HepG2 (cell line): ENCODE results near the gene PSMB10. TPM values are rescaled to one million over a fixed set of nuclear protein-coding genes. Genes with fewer than 3 reads are reported as not detected.

ENCODE experiments used
- BRCA1 ChIP-seq: sonication (generic); formaldehyde crosslinking; IDR thresholded peaks from 2 replicates; pipeline ENCODE4 v1.4.0; 2020; ENCODE audit warnings: missing genetic modification reagents
- ELF3 ChIP-seq: IDR thresholded peaks from 2 replicates; pipeline ENCODE4 v1.6.1; 2016; ENCODE audit warnings: missing genetic modification reagents, missing compliant biosample characterization
- GLI4 ChIP-seq: sonication (generic); formaldehyde crosslinking; IDR thresholded peaks from 2 replicates; pipeline ENCODE4 v1.5.1; 2020; ENCODE audit warnings: missing genetic modification reagents, mild to moderate bottlenecking, moderate library complexity, borderline replicate concordance
- HCFC1 ChIP-seq: fragments of 150-350 bp; IDR thresholded peaks from 2 replicates; pipeline ENCODE4 v1.6.1; 2014; ENCODE audit warnings: low read depth, low read length
- HNF4A ChIP-seq: sonication (generic); formaldehyde crosslinking; IDR thresholded peaks from 2 replicates; pipeline ENCODE4 v1.4.0; 2020; ENCODE audit warnings: missing genetic modification reagents
- JUND ChIP-seq: sonication (generic); formaldehyde crosslinking; IDR thresholded peaks from 2 replicates; pipeline ENCODE4 v1.8.0; 2022; ENCODE audit warnings: mild to moderate bottlenecking, missing genetic modification reagents
- KDM5B ChIP-seq: sonication (generic); formaldehyde crosslinking; IDR thresholded peaks from 2 replicates; pipeline ENCODE4 v1.4.0; 2020; ENCODE audit warnings: missing genetic modification reagents, mild to moderate bottlenecking, borderline replicate concordance
- KLF16 ChIP-seq, 2 experiments: sonication (generic) in 1 of 2; formaldehyde crosslinking in 1 of 2; IDR thresholded peaks; 2 replicates each; pipeline versions ENCODE4 v1.6.1 to v1.8.0; 2016 to 2023; ENCODE audit warnings: missing genetic modification reagents in 2 of 2, missing compliant biosample characterization in 1 of 2
- KMT2A ChIP-seq: sonication (generic); formaldehyde crosslinking; IDR thresholded peaks from 2 replicates; pipeline ENCODE4 v1.4.0; 2020; ENCODE audit warnings: missing genetic modification reagents
- POLR2A ChIP-seq, 2 experiments: IDR thresholded peaks; 2 replicates each; pipeline ENCODE4 v1.6.1; 2011; ENCODE audit warnings: low read depth in 2 of 2, low read length in 2 of 2, mild to moderate bottlenecking in 1 of 2, moderate library complexity in 1 of 2; ENCODE audit not compliant: insufficient read depth in 1 of 2
- SIX4 ChIP-seq: sonication (generic); formaldehyde crosslinking; IDR thresholded peaks from 2 replicates; pipeline ENCODE4 v1.4.0; 2020; ENCODE audit warnings: missing genetic modification reagents
- TARDBP ChIP-seq: sonication (generic); formaldehyde crosslinking; IDR thresholded peaks from 2 replicates; pipeline ENCODE4 v1.8.0; 2022; ENCODE audit warnings: mild to moderate bottlenecking, missing genetic modification reagents
- TCF7 ChIP-seq: sonication (generic); IDR thresholded peaks from 2 replicates; pipeline ENCODE4 v1.6.1; 2016; ENCODE audit warnings: antibody characterized with exemption, low read depth
- TFDP1 ChIP-seq: IDR thresholded peaks from 2 replicates; pipeline ENCODE4 v1.6.1; 2016; ENCODE audit warnings: missing compliant biosample characterization, missing genetic modification reagents, borderline replicate concordance
- ZEB1 ChIP-seq: IDR thresholded peaks from 2 replicates; pipeline ENCODE4 v1.6.1; 2012; ENCODE audit warnings: mild to moderate bottlenecking, low read depth, inconsistent platforms; ENCODE audit not compliant: insufficient replicate concordance
- ZNF160 ChIP-seq: sonication (generic); formaldehyde crosslinking; IDR thresholded peaks from 2 replicates; pipeline ENCODE4 v1.8.0; 2022; ENCODE audit warnings: mild to moderate bottlenecking, inconsistent platforms, missing genetic modification reagents
- ZNF263 ChIP-seq: sonication (generic); formaldehyde crosslinking; IDR thresholded peaks from 2 replicates; pipeline ENCODE4 v1.4.0; 2020; ENCODE audit warnings: missing genetic modification reagents
- polyA plus RNA-seq, 8 experiments: library from polyadenylated mRNA; depleted of rRNA in 3 of 8; stranded (reverse) in 7 of 8; unstranded in 1 of 8; fragments of >200 nt; fragmentation: Illumina TruSeq in 4 of 8; extraction: Trizol in 4 of 8; gene quantifications; 2 replicates each; pipeline versions ENCODE4 v1.2.1 to v1.2.3, GENCODE V29; 2011 to 2016; ENCODE audit warnings: low read depth in 4 of 8, missing spikeins in 1 of 8, mixed read lengths in 1 of 8; ENCODE audit not compliant: insufficient read depth in 1 of 8
- total RNA-seq, 5 experiments: library from RNA; depleted of rRNA; stranded (reverse); fragments of >200 nt; fragmentation: Illumina TruSeq; extraction: Trizol; gene quantifications; 2 replicates each; pipeline ENCODE4 v1.2.3, GENCODE V29; 2016; ENCODE audit warnings: low read depth in 1 of 5
- TF ChIP-seq, protein P1 (sequence below): sonication (generic); formaldehyde crosslinking; IDR thresholded peaks from 2 replicates; pipeline ENCODE4 v1.4.0; 2020; ENCODE audit warnings: missing genetic modification reagents, mild to moderate bottlenecking, borderline replicate concordance
- TF ChIP-seq, protein P2 (sequence below), 2 experiments: sonication (generic) in 1 of 2; formaldehyde crosslinking in 1 of 2; IDR thresholded peaks; 2 replicates each; pipeline versions ENCODE4 v1.4.0 to v1.6.1; 2018 to 2020; ENCODE audit warnings: missing genetic modification reagents in 2 of 2, borderline replicate concordance in 1 of 2, low read depth in 1 of 2, mild to moderate bottlenecking in 1 of 2, missing biosample characterization in 1 of 2
- TF ChIP-seq, protein P3 (sequence below): sonication (generic); IDR thresholded peaks from 2 replicates; pipeline ENCODE4 v1.6.1; 2016; ENCODE audit warnings: low read depth, borderline replicate concordance
- TF ChIP-seq, protein P4 (sequence below): sonication (generic); formaldehyde crosslinking; IDR thresholded peaks from 2 replicates; pipeline ENCODE4 v1.4.0; 2020; ENCODE audit warnings: mild to moderate bottlenecking, missing genetic modification reagents

Gene PSMB10
- total and polyA plus RNA-seq, 2 of the 13 experiments (the other 11 are each of a cell fraction or from before 2014, with no cell fraction given), result 12.7 to 65.9 TPM

DNA sequence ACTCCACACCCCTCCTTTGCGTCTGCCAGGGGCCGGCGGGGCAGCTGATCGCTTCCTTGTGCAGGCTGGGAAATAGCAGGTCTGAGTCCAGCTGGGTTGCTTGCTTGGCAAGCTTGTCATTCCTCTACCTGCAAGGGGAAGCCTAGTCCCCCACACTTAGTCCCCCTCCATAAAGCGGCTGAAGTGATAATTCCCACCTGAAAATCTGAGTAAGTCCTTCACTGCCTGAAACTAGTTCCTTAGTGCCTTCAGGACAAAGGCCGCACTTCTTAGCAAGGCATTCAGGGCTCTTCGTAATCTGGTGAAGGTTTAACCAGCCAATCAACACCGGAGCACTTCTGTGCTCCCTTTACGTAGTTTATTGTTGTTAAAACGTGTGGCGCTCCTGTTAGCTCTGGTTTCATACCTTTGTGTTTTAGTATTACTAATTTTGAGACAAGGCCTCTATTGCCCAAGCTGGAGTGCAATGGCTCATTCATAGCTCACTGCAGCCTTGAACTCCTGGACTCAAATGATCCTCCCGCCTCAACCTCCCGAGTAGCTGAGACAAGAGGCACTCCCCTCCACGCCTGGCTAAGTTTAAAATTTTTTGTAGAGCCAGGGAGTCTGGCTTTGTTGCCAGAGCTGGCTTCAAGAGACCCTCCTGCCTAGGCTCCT is 42.8 kb downstream of the PSMB10 start (continued):
- TF ChIP-seq, protein P1, sequence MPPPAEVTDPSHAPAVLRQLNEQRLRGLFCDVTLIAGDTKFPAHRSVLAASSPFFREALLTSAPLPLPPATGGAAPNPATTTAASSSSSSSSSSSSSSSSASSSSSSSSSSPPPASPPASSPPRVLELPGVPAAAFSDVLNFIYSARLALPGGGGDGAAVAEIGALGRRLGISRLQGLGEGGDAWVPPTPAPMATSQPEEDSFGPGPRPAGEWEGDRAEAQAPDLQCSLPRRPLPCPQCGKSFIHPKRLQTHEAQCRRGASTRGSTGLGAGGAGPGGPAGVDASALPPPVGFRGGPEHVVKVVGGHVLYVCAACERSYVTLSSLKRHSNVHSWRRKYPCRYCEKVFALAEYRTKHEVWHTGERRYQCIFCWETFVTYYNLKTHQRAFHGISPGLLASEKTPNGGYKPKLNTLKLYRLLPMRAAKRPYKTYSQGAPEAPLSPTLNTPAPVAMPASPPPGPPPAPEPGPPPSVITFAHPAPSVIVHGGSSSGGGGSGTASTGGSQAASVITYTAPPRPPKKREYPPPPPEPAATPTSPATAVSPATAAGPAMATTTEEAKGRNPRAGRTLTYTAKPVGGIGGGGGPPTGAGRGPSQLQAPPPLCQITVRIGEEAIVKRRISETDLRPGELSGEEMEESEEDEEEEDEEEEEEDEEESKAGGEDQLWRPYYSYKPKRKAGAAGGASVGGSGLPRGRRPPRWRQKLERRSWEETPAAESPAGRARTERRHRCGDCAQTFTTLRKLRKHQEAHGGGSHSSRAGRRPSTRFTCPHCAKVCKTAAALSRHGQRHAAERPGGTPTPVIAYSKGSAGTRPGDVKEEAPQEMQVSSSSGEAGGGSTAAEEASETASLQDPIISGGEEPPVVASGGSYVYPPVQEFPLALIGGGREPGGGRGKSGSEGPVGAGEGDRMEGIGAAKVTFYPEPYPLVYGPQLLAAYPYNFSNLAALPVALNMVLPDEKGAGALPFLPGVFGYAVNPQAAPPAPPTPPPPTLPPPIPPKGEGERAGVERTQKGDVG, result 0 out of 2 replicates have a peak, but pooled peaks have one; percentile 7
- TF ChIP-seq GLI4 (CRISPR knock-in tag) (0 out of 2 replicates have a peak, but pooled peaks have one; percentile 30), HNF4A (CRISPR knock-in tag) (peak; percentile 60), ELF3 (CRISPR knock-in tag) (0 out of 2 replicates have a peak, but pooled peaks have one; percentile 0), ZEB1 (no peak), TFDP1 (peak; percentile 5; the same call in 1 of the 2 replicates), TARDBP (CRISPR knock-in tag) (0 out of 2 replicates have a peak, but pooled peaks have one; percentile 9), JUND (CRISPR knock-in tag) (0 out of 2 replicates have a peak, but pooled peaks have one; percentile 9), BRCA1 (CRISPR knock-in tag) (0 out of 2 replicates have a peak, but pooled peaks have one; percentile 14), ZNF160 (CRISPR knock-in tag) (0 out of 2 replicates have a peak, but pooled peaks have one; percentile 5), HCFC1 (no peak), KDM5B (CRISPR knock-in tag) (peak; percentile 75; the same call in 1 of the 2 replicates), KLF16 (CRISPR knock-in tag; IDR thresholded peaks at IDR 0.05) (peak in 1 of 2 experiments; percentile 36; a peak in 2 of 4 replicates), POLR2A (IDR thresholded peaks at IDR 0.05; ENCODE audit: insufficient read depth in 1 of 2, low read depth in 2 of 2, low read length in 2 of 2) (peak in 1 of 2 experiments; percentile 81; a peak in 2 of 4 replicates), SIX4 (CRISPR knock-in tag) (0 out of 2 replicates have a peak, but pooled peaks have one; percentile 11), ZNF263 (0 out of 2 replicates have a peak, but pooled peaks have one; percentile 7), TCF7 (no peak), KMT2A (CRISPR knock-in tag) (peak; percentile 11; the same call in 1 of the 2 replicates)
- TF ChIP-seq, protein P2, sequence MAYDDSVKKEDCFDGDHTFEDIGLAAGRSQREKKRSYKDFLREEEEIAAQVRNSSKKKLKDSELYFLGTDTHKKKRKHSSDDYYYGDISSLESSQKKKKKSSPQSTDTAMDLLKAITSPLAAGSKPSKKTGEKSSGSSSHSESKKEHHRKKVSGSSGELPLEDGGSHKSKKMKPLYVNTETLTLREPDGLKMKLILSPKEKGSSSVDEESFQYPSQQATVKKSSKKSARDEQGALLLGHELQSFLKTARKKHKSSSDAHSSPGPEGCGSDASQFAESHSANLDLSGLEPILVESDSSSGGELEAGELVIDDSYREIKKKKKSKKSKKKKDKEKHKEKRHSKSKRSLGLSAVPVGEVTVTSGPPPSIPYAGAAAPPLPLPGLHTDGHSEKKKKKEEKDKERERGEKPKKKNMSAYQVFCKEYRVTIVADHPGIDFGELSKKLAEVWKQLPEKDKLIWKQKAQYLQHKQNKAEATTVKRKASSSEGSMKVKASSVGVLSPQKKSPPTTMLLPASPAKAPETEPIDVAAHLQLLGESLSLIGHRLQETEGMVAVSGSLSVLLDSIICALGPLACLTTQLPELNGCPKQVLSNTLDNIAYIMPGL (CRISPR knock-in tag; IDR thresholded peaks at IDR 0.05; ENCODE audit: borderline replicate concordance in 1 of 2, low read depth in 1 of 2), result 0 out of 4 replicates have a peak, but pooled peaks of 1 of the 2 experiments have one; percentile 1
- TF ChIP-seq, protein P3, sequence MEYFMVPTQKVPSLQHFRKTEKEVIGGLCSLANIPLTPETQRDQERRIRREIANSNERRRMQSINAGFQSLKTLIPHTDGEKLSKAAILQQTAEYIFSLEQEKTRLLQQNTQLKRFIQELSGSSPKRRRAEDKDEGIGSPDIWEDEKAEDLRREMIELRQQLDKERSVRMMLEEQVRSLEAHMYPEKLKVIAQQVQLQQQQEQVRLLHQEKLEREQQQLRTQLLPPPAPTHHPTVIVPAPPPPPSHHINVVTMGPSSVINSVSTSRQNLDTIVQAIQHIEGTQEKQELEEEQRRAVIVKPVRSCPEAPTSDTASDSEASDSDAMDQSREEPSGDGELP, result peak; percentile 61; the same call in 1 of the 2 replicates
- TF ChIP-seq, protein P4, sequence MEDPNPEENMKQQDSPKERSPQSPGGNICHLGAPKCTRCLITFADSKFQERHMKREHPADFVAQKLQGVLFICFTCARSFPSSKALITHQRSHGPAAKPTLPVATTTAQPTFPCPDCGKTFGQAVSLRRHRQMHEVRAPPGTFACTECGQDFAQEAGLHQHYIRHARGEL (CRISPR knock-in tag), result 0 out of 2 replicates have a peak, but pooled peaks have one; percentile 10
